GM18951 (cell line): ENCODE measurements around the gene RAB6B.

ENCODE experiments used
- POLR2A ChIP-seq: IDR thresholded peaks from 4 replicates; pipeline ENCODE4 v1.6.1; 2011; ENCODE audit warnings: mild to moderate bottlenecking; ENCODE audit not compliant: insufficient read length, insufficient read depth; ENCODE audit errors: extremely low read depth
- in situ Hi-C: fragments of 300-500 bp; cut with MboI; formaldehyde crosslinking; loops from one replicate; pipeline ENCODE4 v1.12.0; 2022; ENCODE audit warnings: low sequenced_read_pairs, mixed read lengths, inconsistent platforms; ENCODE audit not compliant: unreplicated experiment

RAB6B gene

GRCh38 chr3:133834621-133835417, 60.9 kb downstream of the RAB6B start:
- in situ Hi-C loops = no loop called here

DNA sequence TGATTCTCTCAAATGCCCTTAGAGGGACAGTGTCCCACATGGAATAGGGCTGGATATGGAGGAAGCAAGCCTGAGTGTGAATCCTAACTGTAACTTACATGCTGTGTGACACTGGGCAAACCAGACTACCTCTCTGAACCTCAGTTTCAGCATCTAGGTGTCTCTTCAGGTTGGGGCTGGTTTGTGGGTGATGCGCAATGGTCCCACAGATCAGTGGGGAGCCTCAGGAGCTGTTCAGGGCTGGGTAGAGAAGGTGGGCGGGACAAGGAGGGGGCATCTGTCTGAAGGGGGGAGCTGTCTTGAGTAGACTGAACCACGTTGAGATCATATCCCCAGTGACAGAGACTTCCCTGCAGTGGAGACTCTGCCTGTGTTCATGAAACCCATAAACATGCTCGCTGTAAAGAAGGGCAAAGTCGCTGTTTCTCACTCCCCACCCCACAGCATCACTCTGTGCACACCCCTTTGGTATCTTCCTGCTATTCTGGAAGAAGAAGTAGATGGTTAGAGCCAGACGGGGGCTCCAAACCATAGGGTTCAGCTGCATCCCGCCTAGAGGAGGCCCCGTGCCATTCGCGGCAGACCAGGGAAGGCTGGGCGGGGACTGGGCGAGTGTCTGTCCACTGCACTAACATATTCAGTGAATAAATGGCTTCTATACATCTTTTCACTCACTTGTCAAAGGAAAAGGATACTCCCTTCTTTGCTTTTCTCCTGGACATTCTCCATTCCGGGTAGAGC, 61.6 kb downstream of the RAB6B start:
- no peak for TF ChIP-seq POLR2A
- in situ Hi-C loops = no loop called here

More at GRCh38 chr3:133834621-133835417, 60.9 kb downstream of the RAB6B start:
- TF ChIP-seq POLR2A = no peak

- TF ChIP-seq POLR2A = no peak
- in situ Hi-C loops = no loop called here
Measured at GRCh38 chr3:133833267-133833666, 62.4 kb downstream of the RAB6B start.

- no peak for TF ChIP-seq POLR2A
- in situ Hi-C loops = no loop called here
Measured at GRCh38 chr3:133832802-133833144, 62.9 kb downstream of the RAB6B start.

DNA sequence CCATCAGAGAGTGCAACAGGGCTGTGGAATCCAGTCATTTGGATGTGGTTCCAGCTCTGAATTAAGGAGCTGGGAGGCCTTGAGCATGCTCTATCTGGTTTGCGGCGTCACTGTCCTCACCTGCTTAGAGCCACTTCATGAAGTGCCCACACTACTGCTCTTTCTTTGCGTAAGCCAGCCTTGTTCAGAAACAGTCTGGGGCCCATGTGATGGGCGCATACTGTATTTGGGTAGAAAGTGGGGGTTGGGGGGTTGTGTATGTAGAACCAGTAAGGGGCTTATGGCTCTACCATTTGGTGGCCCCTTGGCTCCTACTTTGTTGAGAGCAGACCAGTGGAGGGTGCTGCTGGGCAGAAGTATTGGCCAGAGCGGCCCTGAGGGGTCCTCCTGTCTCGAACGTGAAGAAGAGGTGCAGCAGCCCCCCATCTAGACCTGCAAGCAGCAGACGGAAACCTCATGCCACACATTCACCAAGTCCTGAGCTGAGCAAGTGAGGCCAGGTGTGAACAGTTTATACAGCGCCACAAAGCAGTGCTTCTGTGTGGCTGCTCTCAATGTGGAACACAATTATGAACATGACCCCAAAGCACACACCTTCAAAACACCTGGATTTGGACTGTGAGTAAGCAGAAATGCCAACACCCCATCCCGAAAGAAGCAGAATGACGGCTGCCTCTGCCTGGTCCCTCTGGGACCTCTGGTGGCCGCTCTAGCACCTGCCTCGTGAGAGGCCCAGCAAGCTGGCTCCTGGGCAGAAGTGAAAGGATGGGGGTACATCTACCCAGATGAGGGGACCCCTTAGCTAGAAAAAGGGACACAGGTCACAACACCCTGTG, 63.5 kb downstream of the RAB6B start:
- in situ Hi-C loops = no loop called here
- no peak for TF ChIP-seq POLR2A

GRCh38 chr3:133830071-133830470, 65.6 kb downstream of the RAB6B start:
- TF ChIP-seq POLR2A = no peak
- in situ Hi-C loops = no loop called here

- TF ChIP-seq POLR2A = no peak
- in situ Hi-C loops = no loop called here
Measured at GRCh38 chr3:133829310-133829707, 66.4 kb downstream of the RAB6B start.

- no peak for TF ChIP-seq POLR2A
- in situ Hi-C loops = no loop called here
Measured at GRCh38 chr3:133828576-133829309, 66.9 kb downstream of the RAB6B start.

- in situ Hi-C loops = no loop called here
Measured at GRCh38 chr3:133827684-133828083, 68.0 kb downstream of the RAB6B start.

GRCh38 chr3:133827136-133827535, 68.5 kb downstream of the RAB6B start:
- TF ChIP-seq POLR2A = no peak
- in situ Hi-C loops = no loop called here

More at GRCh38 chr3:133827684-133828083, 68.0 kb downstream of the RAB6B start:
- TF ChIP-seq POLR2A = no peak

- no peak for TF ChIP-seq POLR2A
- in situ Hi-C loops = no loop called here
Measured at GRCh38 chr3:133825969-133826727, 69.5 kb downstream of the RAB6B start.

DNA sequence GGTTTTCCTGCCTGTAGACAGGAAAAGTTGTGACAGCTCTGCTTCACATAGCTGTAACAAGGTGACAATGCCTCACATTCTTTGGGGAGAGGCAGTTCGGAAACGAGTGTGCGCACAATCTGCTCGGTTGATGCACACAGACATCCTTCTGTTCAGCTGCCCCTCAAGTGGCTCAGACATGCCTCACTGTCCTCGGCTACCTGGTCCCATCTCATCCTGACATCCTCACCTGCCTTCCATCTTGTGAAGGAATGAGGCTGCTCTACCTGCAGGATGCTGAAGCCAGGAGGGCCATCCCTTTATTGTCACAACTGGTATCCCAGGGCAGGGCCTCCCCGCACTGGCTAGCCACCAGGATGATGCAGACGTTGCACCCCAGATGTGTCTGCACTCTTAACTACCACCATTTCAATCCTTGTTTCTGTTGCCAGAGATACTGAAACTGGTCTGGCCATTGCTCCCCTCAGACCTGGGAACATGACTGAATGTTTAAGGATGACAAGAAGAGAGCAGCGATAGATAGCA, 70.7 kb downstream of the RAB6B start:
- in situ Hi-C loops = no loop called here
- TF ChIP-seq POLR2A = no peak
